ENCODE measurements around the gene PPP6C.

- TF ChIP-seq CTCF (conservative IDR thresholded peaks at IDR 0.05; ENCODE audit: low read depth, low read length) = no peak
- no peak for TF ChIP-seq EZH2 (IDR thresholded peaks at IDR 0.05; ENCODE audit: borderline replicate concordance, low read depth, low read length, poor library complexity, severe bottlenecking)
These were observed 47.9 kb downstream of the PPP6C start for GRCh38 chr9:125141751-125142150.

Measured in A673 (cell line).